Superior temporal gyrus (tissue), 1 donor: ENCODE data around the gene ZRANB1.
A peak's percentile ranks its signal among the peaks of the same experiment; 100 is the strongest.
"Not testable (repeated sequence)": the region's sequence is repeated elsewhere in the genome, so short reads cannot be mapped to it uniquely, and the experiment has no call there.

Experiments used
- DNase-seq: peaks from one replicate; pipeline ENCODE4 v3.0.0-alpha.2; 2016; ENCODE audit errors: extremely low spot score

ZRANB1 gene

GRCh38 chr10:124941823-124942222 lies at the start of gene ZRANB1:
TSS of gene ZRANB1 (plus strand) at chr10:124942123. CDS start at chr10:124942494, 371 bp downstream.
- no peak for DNase-seq

- DNase-seq = no peak
Measured at GRCh38 chr10:124892905-124893304, 49.0 kb upstream of the ZRANB1 start.

GRCh38 chr10:124894569-124895215 lies 47.2 kb upstream of the ZRANB1 start:
- DNase-seq = no peak

GRCh38 chr10:124896751-124897150 lies 45.2 kb upstream of the ZRANB1 start:
- no peak for DNase-seq

- no peak for DNase-seq
Measured at GRCh38 chr10:124898471-124898870, 43.5 kb upstream of the ZRANB1 start.

GRCh38 chr10:124899151-124899550 lies 42.8 kb upstream of the ZRANB1 start:
- no peak for DNase-seq

GRCh38 chr10:124902462-124902861 lies 39.5 kb upstream of the ZRANB1 start:
- DNase-seq = no peak

- no peak for DNase-seq
Measured at GRCh38 chr10:124903111-124903510, 38.8 kb upstream of the ZRANB1 start.

- DNase-seq = no peak
Measured at GRCh38 chr10:124904796-124905195, 37.1 kb upstream of the ZRANB1 start.

- no peak for DNase-seq
Measured at GRCh38 chr10:124906551-124907001, 35.3 kb upstream of the ZRANB1 start.

GRCh38 chr10:124909563-124909962 lies 32.4 kb upstream of the ZRANB1 start:
- no peak for DNase-seq

- peak; percentile 44 for DNase-seq
Measured at GRCh38 chr10:124911124-124912067, 30.5 kb upstream of the ZRANB1 start.

- DNase-seq = no peak
Measured at GRCh38 chr10:124912101-124912886, 29.6 kb upstream of the ZRANB1 start.

- DNase-seq = no peak
Measured at GRCh38 chr10:124913167-124913566, 28.8 kb upstream of the ZRANB1 start.

- DNase-seq = not testable (repeated sequence)
Measured at GRCh38 chr10:124914398-124914797, 27.5 kb upstream of the ZRANB1 start.

GRCh38 chr10:124916098-124916584 lies 25.8 kb upstream of the ZRANB1 start:
- peak; percentile 32 for DNase-seq

- peak; percentile 95 for DNase-seq
Measured at GRCh38 chr10:124916585-124917427, 25.1 kb upstream of the ZRANB1 start.

GRCh38 chr10:124917428-124918190 lies 24.3 kb upstream of the ZRANB1 start:
- DNase-seq = peak; percentile 45

GRCh38 chr10:124918191-124918830 lies 23.6 kb upstream of the ZRANB1 start:
- DNase-seq = no peak

- no peak for DNase-seq
Measured at GRCh38 chr10:124918906-124919305, 23.0 kb upstream of the ZRANB1 start.
